WTC11 (cell line): Measurements from ENCODE around the gene ELAC2. TPM values are rescaled to one million over a fixed set of nuclear protein-coding genes. Genes with fewer than 3 reads are reported as not detected.

Experiments
- ATAC-seq: fragments of 200-7000 bp; cut with Tn5 transposase; 2 replicates; pipeline ENCODE4 v1.10.0; 2021; ENCODE audit warnings: mild to moderate bottlenecking, moderate library complexity
- CTCF ChIA-PET: fragments of 300-600 bp; sonication (Branson Sonifier 250); formaldehyde crosslinking; loops from one replicate; lab custom pipeline; 2021; ENCODE audit warnings: antibody characterized with exemption; lab: Charles Lee
- POLR2A ChIA-PET: fragments of 350-600 bp; sonication (Branson Sonifier 250); formaldehyde crosslinking; loops from one replicate; lab custom pipeline; 2021; ENCODE audit warnings: antibody characterized with exemption; lab: Charles Lee
- DNase-seq: peaks from one replicate; pipeline ENCODE4 v3.0.0; 2021; ENCODE audit warnings: low spot score
- H3K27ac Mint-ChIP-seq: 2 replicates; pipeline ENCODE4 v1.8.0; 2021; ENCODE audit warnings: mixed read lengths
- H3K27me3 Mint-ChIP-seq: 2 replicates; pipeline ENCODE4 v1.8.0; 2021; ENCODE audit warnings: low read depth, mild to moderate bottlenecking, moderate library complexity, mixed read lengths
- H3K36me3 Mint-ChIP-seq: 2 replicates; pipeline ENCODE4 v1.8.0; 2021; ENCODE audit warnings: mixed read lengths
- H3K4me1 Mint-ChIP-seq: 2 replicates; pipeline ENCODE4 v1.8.0; 2022; ENCODE audit warnings: mixed read lengths
- H3K4me3 Mint-ChIP-seq: 2 replicates; pipeline ENCODE4 v1.8.0; 2021; ENCODE audit warnings: mild to moderate bottlenecking, moderate library complexity, mixed read lengths
- H3K9me3 Mint-ChIP-seq: 2 replicates; pipeline ENCODE4 v1.8.0; 2021; ENCODE audit warnings: mixed read lengths
- ATF6 ChIP-seq: sonication (generic); formaldehyde crosslinking; IDR thresholded peaks from 2 replicates; pipeline ENCODE4 v1.8.1; 2023; ENCODE audit warnings: mild to moderate bottlenecking, missing genetic modification reagents
- CDX4 ChIP-seq: fragments of 250-450 bp; sonication (Bioruptor Pico); IDR thresholded peaks from 2 replicates; pipeline ENCODE4 v1.9.0; 2021; ENCODE audit warnings: moderate library complexity, mild to moderate bottlenecking, inconsistent platforms, borderline replicate concordance
- CREM ChIP-seq: sonication (generic); formaldehyde crosslinking; IDR thresholded peaks from 2 replicates; pipeline ENCODE4 v1.8.1; 2022; ENCODE audit warnings: mild to moderate bottlenecking, missing genetic modification reagents, moderate library complexity
- EMX1 ChIP-seq: fragments of 250-450 bp; sonication (Bioruptor Pico); IDR thresholded peaks from 2 replicates; pipeline ENCODE4 v1.8.0; 2021; ENCODE audit warnings: mild to moderate bottlenecking
- ESRRA ChIP-seq: sonication (generic); formaldehyde crosslinking; IDR thresholded peaks from 2 replicates; pipeline ENCODE4 v1.8.1; 2022; ENCODE audit warnings: mild to moderate bottlenecking, missing genetic modification reagents, borderline replicate concordance
- ETV6 ChIP-seq: sonication (generic); formaldehyde crosslinking; IDR thresholded peaks from 2 replicates; pipeline ENCODE4 v1.8.1; 2022; ENCODE audit warnings: mild to moderate bottlenecking, missing genetic modification reagents
- FOXK1 ChIP-seq: sonication (generic); formaldehyde crosslinking; IDR thresholded peaks from 2 replicates; pipeline ENCODE4 v1.8.0; 2022; ENCODE audit warnings: mild to moderate bottlenecking, moderate library complexity, missing genetic modification reagents
- IRF2 ChIP-seq: sonication (generic); formaldehyde crosslinking; IDR thresholded peaks from 2 replicates; pipeline ENCODE4 v1.8.0; 2022; ENCODE audit warnings: low read depth, missing genetic modification reagents, borderline replicate concordance
- JAZF1 ChIP-seq: fragments of 250-450 bp; sonication (Bioruptor Pico); IDR thresholded peaks from 2 replicates; pipeline ENCODE4 v1.9.0; 2021; ENCODE audit warnings: moderate library complexity, mild to moderate bottlenecking, inconsistent platforms
- KAT7 ChIP-seq: sonication (generic); formaldehyde crosslinking; IDR thresholded peaks from 2 replicates; pipeline ENCODE4 v1.8.1; 2023; ENCODE audit warnings: missing genetic modification reagents, mild to moderate bottlenecking, borderline replicate concordance
- MYBL2 ChIP-seq: sonication (generic); formaldehyde crosslinking; IDR thresholded peaks from 2 replicates; pipeline ENCODE4 v1.8.1; 2023; ENCODE audit warnings: mild to moderate bottlenecking, moderate library complexity, missing genetic modification reagents
- NFE2L1 ChIP-seq: sonication (generic); formaldehyde crosslinking; IDR thresholded peaks from 2 replicates; pipeline ENCODE4 v1.8.1; 2023; ENCODE audit warnings: missing genetic modification reagents
- NR2C2 ChIP-seq: sonication (generic); formaldehyde crosslinking; IDR thresholded peaks from 2 replicates; pipeline ENCODE4 v1.8.0; 2022; ENCODE audit warnings: mild to moderate bottlenecking, missing genetic modification reagents
- NR3C1 ChIP-seq: sonication (generic); formaldehyde crosslinking; conservative IDR thresholded peaks from 2 replicates; pipeline ENCODE4 v1.8.1; 2023; ENCODE audit warnings: low read depth, mild to moderate bottlenecking, missing genetic modification reagents
- OVOL2 ChIP-seq: fragments of 250-450 bp; sonication (Bioruptor Pico); IDR thresholded peaks from 2 replicates; pipeline ENCODE4 v1.9.0; 2021; ENCODE audit warnings: mild to moderate bottlenecking, borderline replicate concordance
- SMAD3 ChIP-seq: sonication (generic); formaldehyde crosslinking; IDR thresholded peaks from 2 replicates; pipeline ENCODE4 v1.8.0; 2022; ENCODE audit warnings: missing genetic modification reagents, mild to moderate bottlenecking, borderline replicate concordance
- SMAD4 ChIP-seq: sonication (generic); formaldehyde crosslinking; IDR thresholded peaks from 2 replicates; pipeline ENCODE4 v1.8.0; 2022; ENCODE audit warnings: mild to moderate bottlenecking, missing genetic modification reagents
- STAT6 ChIP-seq: sonication (generic); formaldehyde crosslinking; conservative IDR thresholded peaks from 2 replicates; pipeline ENCODE4 v1.8.1; 2023; ENCODE audit warnings: mild to moderate bottlenecking, low read depth, missing genetic modification reagents, moderate library complexity
- TCF7 ChIP-seq: sonication (generic); formaldehyde crosslinking; IDR thresholded peaks from 2 replicates; pipeline ENCODE4 v1.8.0; 2022; ENCODE audit warnings: mild to moderate bottlenecking, low read depth, missing genetic modification reagents, moderate library complexity
- TEAD1 ChIP-seq: sonication (generic); formaldehyde crosslinking; IDR thresholded peaks from 2 replicates; pipeline ENCODE4 v1.8.0; 2022; ENCODE audit warnings: mild to moderate bottlenecking, missing genetic modification reagents
- TEAD4 ChIP-seq: sonication (generic); formaldehyde crosslinking; IDR thresholded peaks from 2 replicates; pipeline ENCODE4 v1.8.0; 2022; ENCODE audit warnings: mild to moderate bottlenecking, missing genetic modification reagents
- TP53 ChIP-seq: sonication (generic); formaldehyde crosslinking; IDR thresholded peaks from 2 replicates; pipeline ENCODE4 v1.8.1; 2023; ENCODE audit warnings: mild to moderate bottlenecking, missing genetic modification reagents
- USF1 ChIP-seq: sonication (generic); formaldehyde crosslinking; IDR thresholded peaks from 2 replicates; pipeline ENCODE4 v1.8.0; 2022; ENCODE audit warnings: mild to moderate bottlenecking, missing genetic modification reagents
- USF2 ChIP-seq: sonication (generic); formaldehyde crosslinking; IDR thresholded peaks from 2 replicates; pipeline ENCODE4 v1.8.1; 2023; ENCODE audit warnings: mild to moderate bottlenecking, missing genetic modification reagents, moderate library complexity
- ZBTB21 ChIP-seq: sonication (generic); formaldehyde crosslinking; IDR thresholded peaks from 2 replicates; pipeline ENCODE4 v1.8.1; 2023; ENCODE audit warnings: mild to moderate bottlenecking, missing genetic modification reagents, borderline replicate concordance
- ZBTB43 ChIP-seq: sonication (generic); formaldehyde crosslinking; IDR thresholded peaks from 2 replicates; pipeline ENCODE4 v1.8.1; 2023; ENCODE audit warnings: mild to moderate bottlenecking, missing genetic modification reagents
- ZNF138 ChIP-seq: sonication (generic); formaldehyde crosslinking; conservative IDR thresholded peaks from 2 replicates; pipeline ENCODE4 v1.8.1; 2022; ENCODE audit warnings: mild to moderate bottlenecking, moderate library complexity, missing genetic modification reagents
- ZNF219 ChIP-seq: sonication (generic); formaldehyde crosslinking; IDR thresholded peaks from 2 replicates; pipeline ENCODE4 v1.8.0; 2023; ENCODE audit warnings: missing genetic modification reagents, mild to moderate bottlenecking, borderline replicate concordance
- ZSCAN18 ChIP-seq: fragments of 250-450 bp; sonication (Bioruptor Pico); IDR thresholded peaks from 2 replicates; pipeline ENCODE4 v2.1.2; 2022; ENCODE audit warnings: mild to moderate bottlenecking, moderate library complexity
- total RNA-seq: library from RNA; stranded (reverse); gene quantifications from 3 replicates; pipeline ENCODE4 v1.2.3, GENCODE V29; 2021

The ELAC2 gene
- total RNA-seq, 1 experiment from 2014 or later, result 86.9 TPM

GRCh38 chr17:12993631-12994030, 24.2 kb downstream of the ELAC2 start (continued):
- no peak for TF ChIP-seq USF1 (CRISPR knock-in tag)
- no peak for TF ChIP-seq ESRRA (CRISPR knock-in tag)
- TF ChIP-seq ZSCAN18 (CRISPR knock-in tag), result no peak
- no peak for TF ChIP-seq SMAD4 (CRISPR knock-in tag)

GRCh38 chr17:12992676-12993075, 25.2 kb downstream of the ELAC2 start:
- CTCF ChIA-PET, result interaction anchor here (0.8 kb wide), 1 partner anchor 39 kb away, joined by 3 read pairs; no protein-coding TSS in a partner anchor
- DNase-seq, result no peak

GRCh38 chr17:12990926-12991325, 26.9 kb downstream of the ELAC2 start:
- no peak overlapping the region for H3K27ac Mint-ChIP-seq
- H3K9me3 Mint-ChIP-seq, result no peaks in the 10 kb centered on the region
- peaks cover 47% of the 10 kb centered on the region for H3K36me3 Mint-ChIP-seq
- POLR2A ChIA-PET, result no interaction called here
- H3K4me1 Mint-ChIP-seq, result peaks cover 27% of the 10 kb centered on the region
- CTCF ChIA-PET, result no interaction called here
- ATAC-seq, result no peak
- DNase-seq, result no peak
- no peak overlapping the region for H3K4me3 Mint-ChIP-seq
- no peaks in the 10 kb centered on the region for H3K27me3 Mint-ChIP-seq
- TF ChIP-seq FOXK1 (CRISPR knock-in tag) (no peak), ZNF138 (CRISPR knock-in tag) (no peak), KAT7 (no peak), NR3C1 (CRISPR knock-in tag) (no peak), TEAD4 (CRISPR knock-in tag) (no peak), ETV6 (CRISPR knock-in tag) (no peak), ATF6 (no peak), ZBTB43 (CRISPR knock-in tag) (no peak), STAT6 (no peak), OVOL2 (CRISPR knock-in tag) (no peak)

More at GRCh38 chr17:12992676-12993075, 25.2 kb downstream of the ELAC2 start:
- Mint-ChIP-seq H3K36me3 (peaks cover 63% of the 10 kb centered on the region), H3K27ac (no peak overlapping the region), H3K4me3 (no peak overlapping the region), H3K4me1 (peaks cover 10% of the 10 kb centered on the region), H3K9me3 (no peaks in the 10 kb centered on the region), H3K27me3 (no peaks in the 10 kb centered on the region)
- ATAC-seq, result no peak
- POLR2A ChIA-PET, result no interaction called here
- TF ChIP-seq IRF2 (CRISPR knock-in tag) (no peak), USF2 (CRISPR knock-in tag) (no peak), ZBTB21 (CRISPR knock-in tag) (no peak), JAZF1 (no peak), ZNF219 (no peak), CDX4 (CRISPR knock-in tag) (no peak), NR3C1 (CRISPR knock-in tag) (no peak), MYBL2 (CRISPR knock-in tag) (no peak), SMAD3 (CRISPR knock-in tag) (no peak), USF1 (CRISPR knock-in tag) (no peak), TEAD1 (CRISPR knock-in tag) (no peak), CREM (no peak), TP53 (no peak), NR2C2 (CRISPR knock-in tag) (no peak), EMX1 (CRISPR knock-in tag) (no peak), FOXK1 (CRISPR knock-in tag) (no peak), TCF7 (no peak), NFE2L1 (CRISPR knock-in tag) (no peak)
